ENCODE results near the gene HRH2. TPM values are rescaled to one million over a fixed set of nuclear protein-coding genes. Genes with fewer than 3 reads are reported as not detected.
"Not testable (repeated sequence)": the region's sequence is repeated elsewhere in the genome, so short reads cannot be mapped to it uniquely, and the experiment has no call there.

The HRH2 gene
- total RNA-seq, 2 experiments from 2014 or later: 40.2 to 41.2 TPM

DNA sequence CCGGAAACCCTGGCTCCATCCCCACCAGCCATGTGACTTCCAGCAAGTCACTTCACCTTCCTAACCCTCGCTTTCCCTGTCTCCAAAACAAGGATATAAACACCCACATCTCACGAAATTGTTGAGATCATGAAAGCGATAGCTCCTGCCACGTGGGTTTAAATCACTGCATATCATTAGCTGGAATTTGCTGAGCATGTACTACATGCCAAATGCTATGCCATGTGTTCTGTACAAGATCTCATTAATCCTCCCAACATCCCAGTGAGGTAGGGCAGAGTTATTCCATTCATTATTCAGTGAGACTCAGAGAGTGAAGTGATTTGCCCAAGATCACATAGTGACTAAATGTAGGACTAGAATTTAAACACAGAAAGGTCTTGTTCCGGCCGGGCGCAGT is 29.2 kb upstream of the HRH2 start:
- H3K27me3 Mint-ChIP-seq: no peaks in the 10 kb centered on the region
- H3K4me3 Mint-ChIP-seq: no peak overlapping the region
- no peak overlapping the region for H3K27ac Mint-ChIP-seq
- H3K36me3 Mint-ChIP-seq: peaks cover 8% of the 10 kb centered on the region
- H3K4me1 Mint-ChIP-seq: no peaks in the 10 kb centered on the region
- DNase-seq: no peak
- H3K9me3 Mint-ChIP-seq: peaks cover 14% of the 10 kb centered on the region

DNA sequence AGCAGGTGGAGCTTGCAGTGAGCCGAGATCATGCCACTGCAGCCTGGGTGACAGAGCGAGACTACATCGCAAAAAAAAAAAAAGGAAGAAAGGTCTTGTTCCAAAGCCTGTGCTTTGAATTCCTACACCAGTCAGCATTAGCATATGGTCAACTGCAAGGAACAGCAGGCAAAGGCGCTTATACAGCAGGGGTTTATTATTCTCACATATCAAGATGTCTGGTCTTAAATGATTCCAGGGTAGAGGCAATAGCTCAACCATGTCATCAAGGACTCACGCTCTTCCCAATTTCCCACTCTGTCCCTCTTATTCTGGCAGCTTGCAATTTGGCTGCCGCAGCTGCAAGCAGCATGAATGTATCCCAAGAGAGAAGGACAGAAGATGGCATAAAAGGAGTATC is 28.6 kb upstream of the HRH2 start:
- DNase-seq: no peak
- Mint-ChIP-seq H3K27me3 (no peaks in the 10 kb centered on the region), H3K36me3 (peaks cover 8% of the 10 kb centered on the region), H3K4me1 (no peaks in the 10 kb centered on the region), H3K27ac (no peak overlapping the region), H3K9me3 (peaks cover 14% of the 10 kb centered on the region), H3K4me3 (no peak overlapping the region)

DNA sequence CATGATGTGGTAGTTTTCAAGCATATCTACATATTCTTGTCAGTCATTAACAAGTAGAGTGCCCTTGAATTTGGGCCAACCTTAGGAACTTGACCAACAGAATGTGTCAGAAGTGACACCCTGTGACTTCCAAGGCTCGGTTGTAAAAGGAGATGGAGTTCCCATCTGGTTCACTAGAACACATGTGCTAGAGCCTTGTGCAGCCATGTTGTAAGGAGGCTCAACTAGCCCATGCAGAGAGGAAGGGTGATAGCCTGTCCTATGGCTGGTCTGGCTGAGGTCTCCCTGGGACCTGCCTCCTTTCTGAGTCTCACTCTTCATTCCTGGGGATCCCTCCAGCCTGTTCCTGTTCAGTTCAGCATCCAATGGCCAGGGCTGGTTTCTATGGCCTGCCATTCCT is 28.1 kb upstream of the HRH2 start:
- H3K4me1 Mint-ChIP-seq: no peaks in the 10 kb centered on the region
- H3K27me3 Mint-ChIP-seq: no peaks in the 10 kb centered on the region
- peaks cover 8% of the 10 kb centered on the region for H3K36me3 Mint-ChIP-seq
- H3K9me3 Mint-ChIP-seq: peaks cover 14% of the 10 kb centered on the region
- DNase-seq: no peak
- no peak overlapping the region for H3K4me3 Mint-ChIP-seq
- no peak overlapping the region for H3K27ac Mint-ChIP-seq

DNA sequence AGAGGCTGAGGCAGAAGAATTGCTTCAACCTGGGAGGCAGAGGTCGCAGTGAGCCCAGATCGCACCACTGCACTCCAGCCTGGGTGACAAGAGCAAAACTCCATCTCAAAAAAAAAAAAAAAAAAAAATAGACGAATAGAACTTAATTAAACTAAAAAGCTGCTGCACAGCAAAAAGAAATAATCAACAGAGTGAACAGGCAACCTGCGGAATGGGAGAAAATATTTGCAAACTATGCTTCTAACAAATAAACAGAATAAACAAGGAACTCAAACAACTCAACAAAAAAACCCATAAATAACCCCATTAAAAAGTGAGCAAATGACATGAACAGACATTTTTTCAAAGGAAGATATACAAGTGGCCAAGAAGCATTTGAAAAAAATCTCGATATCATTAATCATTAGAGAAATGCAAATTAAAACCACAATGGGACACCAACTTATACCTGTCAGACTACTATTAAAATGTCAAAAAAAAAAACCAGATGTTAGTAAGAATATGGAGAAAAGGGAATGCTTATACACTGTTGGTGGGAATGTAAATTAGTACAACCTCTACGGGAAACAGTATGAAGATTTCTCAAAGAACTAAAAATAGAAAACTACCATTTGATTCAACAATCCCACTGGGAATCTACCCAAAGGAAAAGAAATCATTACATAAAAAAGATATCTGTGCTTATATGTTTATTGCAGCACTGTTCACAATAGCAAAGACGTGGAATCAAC is 21.9 kb upstream of the HRH2 start:
- no peaks in the 10 kb centered on the region for H3K36me3 Mint-ChIP-seq
- no peak for DNase-seq
- H3K9me3 Mint-ChIP-seq: no peaks in the 10 kb centered on the region
- H3K4me3 Mint-ChIP-seq: no peak overlapping the region
- H3K4me1 Mint-ChIP-seq: peaks cover 27% of the 10 kb centered on the region
- H3K27me3 Mint-ChIP-seq: no peaks in the 10 kb centered on the region
- H3K27ac Mint-ChIP-seq: no peak overlapping the region

DNA sequence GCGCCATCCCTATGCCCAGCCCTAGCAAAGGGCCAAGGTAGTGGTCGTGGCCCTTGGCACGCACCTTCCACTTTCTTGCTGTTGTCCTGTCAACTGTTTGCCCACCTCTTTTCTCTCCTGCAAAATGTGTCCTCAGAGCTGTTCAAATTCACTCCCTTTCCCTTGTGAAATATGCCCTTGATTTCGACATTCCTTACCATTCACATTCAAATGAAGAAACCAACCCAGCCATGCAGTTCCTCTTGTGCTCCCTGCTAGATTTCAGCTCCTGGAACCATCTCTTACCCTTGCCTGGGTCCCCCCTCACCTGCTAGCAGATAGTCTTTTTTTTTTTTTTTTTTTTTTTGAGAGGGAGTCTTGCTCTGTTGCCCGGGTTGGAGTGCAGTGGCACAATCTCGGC is 19.6 kb upstream of the HRH2 start:
- no peak for DNase-seq
- Mint-ChIP-seq H3K4me1 (peaks cover 37% of the 10 kb centered on the region), H3K27ac (no peak overlapping the region), H3K9me3 (no peaks in the 10 kb centered on the region), H3K4me3 (no peak overlapping the region), H3K27me3 (no peaks in the 10 kb centered on the region), H3K36me3 (no peaks in the 10 kb centered on the region)

DNA sequence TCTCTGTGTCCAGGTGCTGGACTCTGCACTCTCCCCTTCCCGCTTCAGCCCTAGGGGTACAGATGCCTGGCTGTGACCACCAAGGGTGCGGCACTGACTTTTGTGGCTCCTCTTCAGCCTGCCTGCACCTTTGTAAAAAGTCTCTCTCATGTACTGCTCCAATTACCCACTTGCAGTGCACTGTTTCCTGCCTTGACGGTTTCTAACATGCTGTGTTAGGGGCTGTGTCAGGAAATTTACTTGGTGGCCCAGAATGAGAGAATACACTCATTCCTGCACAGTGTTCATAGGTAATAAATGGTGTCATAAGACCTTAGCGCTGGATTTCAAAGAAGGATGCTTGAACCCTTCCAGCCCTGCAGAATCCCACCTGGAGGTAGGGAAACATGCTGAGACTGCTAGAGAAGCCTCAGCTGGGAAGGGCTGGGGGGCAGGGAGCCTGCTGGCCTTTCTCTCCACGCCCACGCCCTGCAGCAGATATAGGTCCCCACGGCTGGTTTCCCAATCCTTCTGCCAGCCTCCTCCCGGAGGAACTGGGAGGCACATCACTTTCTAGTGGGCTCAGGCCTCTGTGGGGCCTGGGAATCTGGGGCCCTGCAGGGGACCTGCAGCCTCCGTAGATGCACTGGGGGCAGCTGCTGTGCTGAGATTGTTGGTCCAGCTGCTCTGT is 17.6 kb upstream of the HRH2 start:
- peak overlapping the region; percentile 76 for H3K27ac Mint-ChIP-seq

DNA sequence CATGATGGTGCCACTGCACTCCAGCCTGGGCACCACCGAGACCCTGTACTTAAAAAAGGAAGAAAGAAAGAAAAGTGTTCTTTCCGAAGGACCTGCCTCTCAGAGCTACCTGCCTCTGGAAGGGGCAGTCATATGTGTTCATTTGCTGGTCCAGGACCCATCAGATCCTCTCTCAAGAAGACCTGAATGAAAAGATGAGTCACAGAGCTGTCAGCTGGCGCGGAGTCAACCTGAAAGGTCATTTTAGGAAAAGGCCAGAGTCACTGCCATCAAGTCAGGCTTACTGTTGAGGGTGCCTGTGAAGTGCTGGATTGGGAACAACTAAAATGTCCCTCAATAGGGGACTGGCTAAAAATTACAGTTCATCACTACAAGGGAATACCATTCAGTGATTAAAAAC is 14.9 kb upstream of the HRH2 start:
- Mint-ChIP-seq H3K9me3 (peaks cover 8% of the 10 kb centered on the region), H3K27me3 (no peaks in the 10 kb centered on the region), H3K36me3 (peaks cover 4% of the 10 kb centered on the region), H3K4me1 (peaks cover 38% of the 10 kb centered on the region), H3K4me3 (no peak overlapping the region), H3K27ac (no peak overlapping the region)
- DNase-seq: peak; percentile 8

More for the DNA sequence above, 17.6 kb upstream of the HRH2 start:
- H3K4me3 Mint-ChIP-seq: no peak overlapping the region
- H3K36me3 Mint-ChIP-seq: no peaks in the 10 kb centered on the region
- DNase-seq: no peak
- H3K9me3 Mint-ChIP-seq: no peaks in the 10 kb centered on the region
- peaks cover 37% of the 10 kb centered on the region for H3K4me1 Mint-ChIP-seq
- H3K27me3 Mint-ChIP-seq: no peaks in the 10 kb centered on the region

DNA sequence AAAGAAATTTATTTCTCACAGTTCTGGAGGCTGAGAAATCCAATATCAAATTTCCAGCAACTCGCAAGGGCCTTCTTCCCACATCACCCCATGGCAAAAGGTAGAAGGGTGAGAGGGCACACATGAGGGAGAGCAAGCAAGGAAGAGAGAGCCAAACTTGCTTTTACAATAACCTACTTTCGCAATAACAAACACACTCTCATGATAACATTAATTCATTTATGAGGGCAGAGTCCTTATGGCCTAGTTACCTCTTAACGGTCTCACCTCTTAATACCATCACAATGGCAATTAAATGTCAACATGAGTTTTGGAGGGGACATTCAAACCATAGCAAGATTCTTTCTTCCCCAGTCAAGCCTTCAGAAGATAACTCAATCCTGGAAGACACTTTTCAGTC is 11.6 kb upstream of the HRH2 start:
- H3K9me3 Mint-ChIP-seq: peaks cover 29% of the 10 kb centered on the region
- H3K27me3 Mint-ChIP-seq: no peaks in the 10 kb centered on the region
- H3K4me1 Mint-ChIP-seq: peaks cover 26% of the 10 kb centered on the region
- H3K27ac Mint-ChIP-seq: no peak overlapping the region
- DNase-seq: no peak
- peaks cover 26% of the 10 kb centered on the region for H3K36me3 Mint-ChIP-seq
- H3K4me3 Mint-ChIP-seq: no peak overlapping the region

DNA sequence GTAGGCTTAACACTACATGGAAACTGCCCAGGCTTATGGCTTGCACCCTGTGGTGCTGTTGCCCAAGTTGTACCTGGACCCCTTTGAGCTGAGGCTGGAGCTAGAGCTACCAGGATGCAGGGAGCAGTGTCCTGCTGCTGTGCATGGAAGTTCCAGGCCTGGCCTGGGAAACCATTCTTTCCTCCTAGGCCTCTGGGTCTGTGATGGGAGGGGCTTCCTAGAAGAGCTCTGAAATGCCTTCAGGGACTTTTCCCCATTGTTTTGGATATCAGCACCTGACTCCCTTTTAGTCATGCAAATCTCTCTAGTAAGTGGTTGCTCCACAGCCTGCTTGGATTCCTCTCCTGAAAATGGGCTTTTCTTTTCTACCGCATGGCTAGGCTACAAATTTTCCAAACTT is 7.9 kb upstream of the HRH2 start:
- H3K9me3 Mint-ChIP-seq: peaks cover 38% of the 10 kb centered on the region
- H3K36me3 Mint-ChIP-seq: peaks cover 48% of the 10 kb centered on the region
- H3K27me3 Mint-ChIP-seq: peaks cover 5% of the 10 kb centered on the region
- H3K4me1 Mint-ChIP-seq: peaks cover 53% of the 10 kb centered on the region
- peak overlapping the region; percentile 13 for H3K27ac Mint-ChIP-seq
- no peak overlapping the region for H3K4me3 Mint-ChIP-seq
- no peak for DNase-seq

DNA sequence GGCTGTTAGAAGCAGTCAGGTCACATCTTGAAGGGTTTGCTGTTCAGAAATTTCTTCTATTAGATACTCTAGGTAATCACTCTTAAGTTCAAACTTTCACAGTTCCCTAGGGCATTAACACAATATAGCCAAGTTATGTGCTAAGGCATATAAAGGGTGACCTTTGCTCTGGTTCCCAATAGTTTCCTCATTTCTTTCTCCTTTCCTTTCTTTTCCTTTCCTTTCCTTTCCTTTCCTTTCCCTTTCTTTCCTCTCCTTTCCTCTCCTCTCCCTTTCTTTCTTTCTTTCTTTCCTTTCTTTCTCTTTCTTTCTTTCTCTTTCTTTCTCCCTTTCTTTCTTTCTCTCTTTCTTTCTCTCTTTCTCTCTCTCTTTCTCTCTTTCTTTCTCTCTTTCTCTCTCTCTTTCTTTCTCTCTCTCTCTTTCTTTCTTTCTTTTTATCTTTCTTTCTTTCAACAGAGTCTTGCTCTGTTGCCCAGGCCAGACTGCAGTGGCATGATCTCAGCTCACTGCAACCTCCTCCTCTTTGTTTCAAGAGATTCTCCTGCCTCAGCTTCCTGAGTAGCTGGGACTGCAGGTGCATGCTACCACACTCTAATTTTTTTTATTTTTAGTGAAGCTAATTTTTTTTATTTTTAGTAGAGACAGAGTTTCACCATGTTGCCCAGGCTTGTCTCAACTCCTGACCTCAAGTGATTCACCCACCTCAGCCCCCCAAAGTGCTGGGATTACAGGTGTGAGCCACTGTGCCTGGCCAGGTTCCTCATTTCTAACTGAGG is 7.3 kb upstream of the HRH2 start:
- Mint-ChIP-seq H3K27ac (peak overlapping the region; percentile 95), H3K4me1 (peaks cover 60% of the 10 kb centered on the region), H3K36me3 (peaks cover 53% of the 10 kb centered on the region), H3K9me3 (peaks cover 38% of the 10 kb centered on the region)
- not testable (repeated sequence) for H3K4me3 Mint-ChIP-seq, H3K27me3 Mint-ChIP-seq, DNase-seq

DNA sequence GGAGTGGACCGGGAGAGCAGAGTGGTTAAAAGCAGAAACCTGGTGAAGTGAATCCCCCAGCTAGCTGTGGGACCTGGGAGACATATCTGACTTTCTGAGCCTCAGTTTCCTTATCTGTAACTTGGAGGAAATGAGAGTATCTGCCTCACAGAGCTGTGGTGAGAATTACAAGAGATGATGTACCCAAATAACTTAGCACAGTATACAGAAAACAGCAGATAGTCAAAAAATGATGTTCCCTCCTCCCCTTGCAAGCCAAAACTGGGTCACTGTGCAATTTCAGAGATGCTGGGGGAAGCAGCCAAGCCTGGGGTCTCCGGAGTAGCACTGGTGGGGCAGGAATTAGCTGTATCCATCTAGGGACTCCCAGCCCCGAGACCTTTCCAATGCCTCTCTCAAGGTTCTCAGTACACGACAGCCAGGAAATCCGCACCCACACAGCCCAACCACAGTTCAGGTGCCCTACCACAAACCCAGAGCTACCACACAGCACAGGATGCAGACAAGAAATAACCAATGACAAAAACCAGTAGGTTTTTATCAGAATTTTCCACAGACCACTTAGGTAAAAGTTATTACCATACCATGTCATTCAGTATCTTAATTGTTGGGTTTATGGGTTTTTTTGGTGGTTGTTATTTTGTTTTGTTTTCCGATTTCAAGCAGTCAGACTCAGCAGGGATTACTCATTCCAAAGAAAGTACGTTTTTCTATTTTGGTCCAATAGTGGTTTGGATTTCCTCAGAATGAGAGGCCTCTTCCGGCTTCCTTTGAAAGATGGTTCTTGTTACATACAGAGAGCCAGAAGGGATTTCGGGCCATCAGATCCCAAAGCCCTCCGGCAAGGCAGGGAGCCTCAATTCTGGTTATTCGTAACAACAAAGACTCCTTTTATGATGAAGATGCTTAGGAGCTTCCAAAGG is 4.9 kb upstream of the HRH2 start:
- Mint-ChIP-seq H3K27me3 (peaks cover 5% of the 10 kb centered on the region), H3K4me1 (peaks cover 71% of the 10 kb centered on the region), H3K27ac (peak overlapping the region; percentile 95), H3K4me3 (peak overlapping the region; percentile 68), H3K36me3 (peaks cover 56% of the 10 kb centered on the region), H3K9me3 (peaks cover 33% of the 10 kb centered on the region)
- peak; percentile 85 for DNase-seq

DNA sequence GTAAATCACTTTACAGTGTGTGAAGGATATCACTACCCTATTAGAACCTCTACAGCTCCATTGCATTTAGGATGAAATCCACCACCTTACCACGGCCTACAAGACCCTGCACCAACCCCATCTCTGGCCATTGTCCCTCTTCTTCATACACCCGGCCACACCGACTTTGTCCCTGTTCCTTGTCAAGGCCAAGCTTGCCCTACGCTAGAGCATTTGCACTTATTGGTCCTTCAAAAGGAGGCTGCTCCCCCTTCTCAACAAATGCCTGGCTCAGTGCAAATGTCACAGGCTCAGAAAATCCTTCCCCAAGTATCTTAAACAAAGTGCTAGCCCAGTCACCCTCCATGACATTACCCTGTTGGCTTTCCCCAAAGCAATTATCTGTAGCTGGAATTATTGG is 4.1 kb upstream of the HRH2 start:
- peaks cover 30% of the 10 kb centered on the region for H3K9me3 Mint-ChIP-seq
- peaks cover 57% of the 10 kb centered on the region for H3K36me3 Mint-ChIP-seq
- no peak for DNase-seq
- peaks cover 71% of the 10 kb centered on the region for H3K4me1 Mint-ChIP-seq
- peak overlapping the region; percentile 55 for H3K4me3 Mint-ChIP-seq
- H3K27ac Mint-ChIP-seq: peak overlapping the region; percentile 95
- peaks cover 5% of the 10 kb centered on the region for H3K27me3 Mint-ChIP-seq

DNA sequence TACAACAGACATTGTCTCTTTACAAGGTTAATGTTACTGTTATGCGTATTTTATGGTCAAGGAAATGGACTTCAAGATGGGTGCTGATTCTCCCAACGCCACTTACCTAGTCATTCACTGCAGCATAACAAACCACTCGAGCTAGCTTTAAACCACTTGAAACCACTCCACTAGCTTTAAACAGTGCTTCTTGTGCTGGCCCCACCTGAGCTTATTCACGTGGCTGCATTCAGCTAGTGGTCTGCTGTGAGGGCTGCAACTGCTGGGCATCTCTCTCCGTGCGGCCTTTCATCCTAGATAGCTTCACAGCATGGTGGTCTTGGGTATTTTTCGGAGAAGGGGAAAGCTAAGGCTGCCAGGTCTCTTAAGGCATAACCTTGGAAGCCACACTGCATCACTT is 3.5 kb upstream of the HRH2 start:
- Mint-ChIP-seq H3K4me1 (peaks cover 71% of the 10 kb centered on the region), H3K9me3 (peaks cover 26% of the 10 kb centered on the region), H3K27me3 (peaks cover 5% of the 10 kb centered on the region), H3K27ac (peak overlapping the region; percentile 95), H3K4me3 (no peak overlapping the region), H3K36me3 (peaks cover 58% of the 10 kb centered on the region)
- no peak for DNase-seq

DNA sequence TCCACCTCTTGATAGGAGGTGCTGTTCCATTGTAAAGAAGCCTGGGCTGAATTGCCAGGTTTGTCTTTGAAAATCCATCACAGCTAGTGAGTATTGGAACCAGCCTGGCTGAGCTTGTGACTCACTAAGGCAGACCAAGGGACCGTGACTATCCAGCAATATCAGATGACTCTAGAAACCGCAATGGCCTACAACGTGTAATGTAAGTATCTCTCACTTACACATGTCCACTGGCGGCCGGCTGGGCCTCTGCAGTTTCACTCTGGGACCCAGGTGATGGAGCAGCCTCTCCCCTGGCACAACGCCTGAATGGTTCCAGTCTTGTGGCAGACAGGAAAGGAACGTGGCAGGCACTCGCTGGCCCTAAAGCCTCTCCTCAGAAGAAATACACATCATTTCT is 3.1 kb upstream of the HRH2 start:
- Mint-ChIP-seq H3K4me3 (no peak overlapping the region), H3K27ac (peak overlapping the region; percentile 95), H3K9me3 (peaks cover 21% of the 10 kb centered on the region), H3K27me3 (peaks cover 5% of the 10 kb centered on the region), H3K4me1 (peaks cover 74% of the 10 kb centered on the region), H3K36me3 (peaks cover 61% of the 10 kb centered on the region)
- no peak for DNase-seq

All from activated naive CD8-positive, alpha-beta T cell treated with anti-CD3 and anti-CD28 coated beads for 36 hours (primary cell).